ENCODE data around the gene TSTD1. TPM values are rescaled to one million over a fixed set of nuclear protein-coding genes. Genes with fewer than 3 reads are reported as not detected.

Gene TSTD1
- 12.0 TPM for total RNA-seq
- long read RNA-seq, transcript TSTD1-204 (4 exons, 593 nt), result major isoform, 8 of 14 reads
- long read RNA-seq, partial matches to known transcripts, result 0 of 14 reads
- long read RNA-seq, other reads (novel, unspliced or antisense), result 3 of 14 reads

GRCh38 chr1:161038523-161039153 is at the start of gene TSTD1:
TSS of gene TSTD1 (minus strand) at chr1:161038964. CDS start at chr1:161038889, 75 bp downstream.
- DNase-seq (ENCODE audit: low spot score), result peak; percentile 88
- intact Hi-C loops (cut with DNase I), result no loop called here

GRCh38 chr1:161086457-161086856 is 47.7 kb upstream of the TSTD1 start:
- intact Hi-C loops (cut with DNase I), result loop anchor here (5.0 kb wide), 1 partner anchor 84 kb away; no protein-coding TSS in a partner anchor
- DNase-seq (ENCODE audit: low spot score), result no peak

- no peak for DNase-seq (ENCODE audit: low spot score)
- intact Hi-C loops (cut with DNase I), result loop anchor here (5.0 kb wide), 1 partner anchor 83 kb away; no protein-coding TSS in a partner anchor
Measured at GRCh38 chr1:161085165-161085564, 46.4 kb upstream of the TSTD1 start.

GRCh38 chr1:161084597-161084988 is 45.8 kb upstream of the TSTD1 start:
- intact Hi-C loops (cut with DNase I), result no loop called here
- no peak for DNase-seq (ENCODE audit: low spot score)

GRCh38 chr1:161083748-161084596 is 45.2 kb upstream of the TSTD1 start:
- intact Hi-C loops (cut with DNase I), result no loop called here
- no peak for DNase-seq (ENCODE audit: low spot score)

- intact Hi-C loops (cut with DNase I), result no loop called here
- DNase-seq (ENCODE audit: low spot score), result peak; percentile 82
Measured at GRCh38 chr1:161082996-161083747, 44.4 kb upstream of the TSTD1 start.

- intact Hi-C loops (cut with DNase I), result no loop called here
- DNase-seq (ENCODE audit: low spot score), result no peak
Measured at GRCh38 chr1:161082483-161082882, 43.7 kb upstream of the TSTD1 start.

- no peak for DNase-seq (ENCODE audit: low spot score)
- intact Hi-C loops (cut with DNase I), result no loop called here
Measured at GRCh38 chr1:161081519-161081918, 42.8 kb upstream of the TSTD1 start.

GRCh38 chr1:161080441-161081405 is 42.0 kb upstream of the TSTD1 start:
- DNase-seq (ENCODE audit: low spot score), result no peak
- intact Hi-C loops (cut with DNase I), result no loop called here

- DNase-seq (ENCODE audit: low spot score), result no peak
- intact Hi-C loops (cut with DNase I), result no loop called here
Measured at GRCh38 chr1:161079436-161080110, 40.8 kb upstream of the TSTD1 start.

- no peak for DNase-seq (ENCODE audit: low spot score)
- intact Hi-C loops (cut with DNase I), result no loop called here
Measured at GRCh38 chr1:161077426-161077825, 38.7 kb upstream of the TSTD1 start.

- intact Hi-C loops (cut with DNase I), result no loop called here
- DNase-seq (ENCODE audit: low spot score), result no peak
Measured at GRCh38 chr1:161076410-161076809, 37.6 kb upstream of the TSTD1 start.

- intact Hi-C loops (cut with DNase I), result no loop called here
- DNase-seq (ENCODE audit: low spot score), result no peak
Measured at GRCh38 chr1:161074676-161075368, 36.1 kb upstream of the TSTD1 start.

GRCh38 chr1:161073474-161074121 is 34.8 kb upstream of the TSTD1 start:
- DNase-seq (ENCODE audit: low spot score), result no peak
- intact Hi-C loops (cut with DNase I), result no loop called here

- intact Hi-C loops (cut with DNase I), result no loop called here
- no peak for DNase-seq (ENCODE audit: low spot score)
Measured at GRCh38 chr1:161072751-161073449, 34.1 kb upstream of the TSTD1 start.

GRCh38 chr1:161071886-161072371 is 33.2 kb upstream of the TSTD1 start:
- peak; percentile 83 for DNase-seq (ENCODE audit: low spot score)
- intact Hi-C loops (cut with DNase I), result no loop called here

- intact Hi-C loops (cut with DNase I), result no loop called here
- no peak for DNase-seq (ENCODE audit: low spot score)
Measured at GRCh38 chr1:161070761-161071160, 32.0 kb upstream of the TSTD1 start.
